ENCODE results near the gene NAAA. TPM values are rescaled to one million over a fixed set of nuclear protein-coding genes. Genes with fewer than 3 reads are reported as not detected.

Gene NAAA
- total RNA-seq, 1 donor from 2014 or later = 2.7 TPM

- Mint-ChIP-seq H3K27ac (no peak overlapping the region), H3K4me1 (ENCODE audit: low read depth) (no peaks in the 10 kb centered on the region)
Observed at GRCh38 chr4:75891611-75892010, 49.2 kb downstream of the NAAA start.

DNA sequence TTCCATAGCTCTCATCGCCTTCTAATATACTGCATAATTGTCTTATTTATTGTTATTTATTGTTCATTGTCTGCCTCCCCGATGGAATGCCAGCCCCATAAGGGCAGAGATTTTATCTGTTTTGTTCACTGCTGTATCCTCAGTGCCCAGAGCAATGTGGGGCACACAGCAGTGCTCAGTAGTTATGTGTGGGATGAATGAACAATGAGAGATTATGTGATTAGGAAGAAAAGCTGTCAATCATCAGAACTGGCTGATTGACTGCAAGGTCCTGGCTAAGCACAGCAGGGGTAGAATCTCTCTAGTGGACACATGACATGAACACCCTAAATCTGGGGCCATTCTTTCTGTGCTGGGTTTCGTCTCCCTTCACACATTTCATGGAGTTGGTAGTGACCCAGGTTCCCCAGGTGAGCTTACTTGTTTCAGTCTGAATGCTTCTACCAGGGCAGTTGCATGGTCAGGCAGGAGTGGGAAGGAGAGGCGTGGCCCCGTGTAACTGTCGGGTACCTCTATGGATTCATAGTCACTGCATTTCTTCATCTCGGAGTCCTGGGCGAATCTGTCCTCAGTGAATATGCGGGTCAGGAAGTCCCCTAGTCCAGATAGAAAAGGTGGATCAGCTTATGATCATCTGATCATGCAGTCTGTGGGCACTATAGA is 51.1 kb downstream of the NAAA start:
- H3K27me3 Mint-ChIP-seq = peaks cover 11% of the 10 kb centered on the region
- H3K36me3 Mint-ChIP-seq (ENCODE audit: insufficient read depth) = no peaks in the 10 kb centered on the region
- H3K4me1 Mint-ChIP-seq (ENCODE audit: low read depth) = no peaks in the 10 kb centered on the region
- no peak overlapping the region for H3K4me3 Mint-ChIP-seq (ENCODE audit: low read depth)
- DNase-seq (ENCODE audit: low spot score, unreplicated experiment) = no peak
- H3K9me3 Mint-ChIP-seq (ENCODE audit: low read depth) = no peaks in the 10 kb centered on the region
- TF ChIP-seq, protein P1, sequence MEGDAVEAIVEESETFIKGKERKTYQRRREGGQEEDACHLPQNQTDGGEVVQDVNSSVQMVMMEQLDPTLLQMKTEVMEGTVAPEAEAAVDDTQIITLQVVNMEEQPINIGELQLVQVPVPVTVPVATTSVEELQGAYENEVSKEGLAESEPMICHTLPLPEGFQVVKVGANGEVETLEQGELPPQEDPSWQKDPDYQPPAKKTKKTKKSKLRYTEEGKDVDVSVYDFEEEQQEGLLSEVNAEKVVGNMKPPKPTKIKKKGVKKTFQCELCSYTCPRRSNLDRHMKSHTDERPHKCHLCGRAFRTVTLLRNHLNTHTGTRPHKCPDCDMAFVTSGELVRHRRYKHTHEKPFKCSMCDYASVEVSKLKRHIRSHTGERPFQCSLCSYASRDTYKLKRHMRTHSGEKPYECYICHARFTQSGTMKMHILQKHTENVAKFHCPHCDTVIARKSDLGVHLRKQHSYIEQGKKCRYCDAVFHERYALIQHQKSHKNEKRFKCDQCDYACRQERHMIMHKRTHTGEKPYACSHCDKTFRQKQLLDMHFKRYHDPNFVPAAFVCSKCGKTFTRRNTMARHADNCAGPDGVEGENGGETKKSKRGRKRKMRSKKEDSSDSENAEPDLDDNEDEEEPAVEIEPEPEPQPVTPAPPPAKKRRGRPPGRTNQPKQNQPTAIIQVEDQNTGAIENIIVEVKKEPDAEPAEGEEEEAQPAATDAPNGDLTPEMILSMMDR (IDR thresholded peaks at IDR 0.05; ENCODE audit: unreplicated experiment) = no peak
- no peak overlapping the region for H3K27ac Mint-ChIP-seq

More at GRCh38 chr4:75891611-75892010, 49.2 kb downstream of the NAAA start:
- Mint-ChIP-seq H3K9me3 (ENCODE audit: low read depth) (peaks cover 2% of the 10 kb centered on the region), H3K27me3 (peaks cover 11% of the 10 kb centered on the region), H3K36me3 (ENCODE audit: insufficient read depth) (no peaks in the 10 kb centered on the region), H3K4me3 (ENCODE audit: low read depth) (no peak overlapping the region)
- no peak for DNase-seq (ENCODE audit: low spot score, unreplicated experiment)
- TF ChIP-seq, protein P1 (IDR thresholded peaks at IDR 0.05; ENCODE audit: unreplicated experiment) = no peak

DNA sequence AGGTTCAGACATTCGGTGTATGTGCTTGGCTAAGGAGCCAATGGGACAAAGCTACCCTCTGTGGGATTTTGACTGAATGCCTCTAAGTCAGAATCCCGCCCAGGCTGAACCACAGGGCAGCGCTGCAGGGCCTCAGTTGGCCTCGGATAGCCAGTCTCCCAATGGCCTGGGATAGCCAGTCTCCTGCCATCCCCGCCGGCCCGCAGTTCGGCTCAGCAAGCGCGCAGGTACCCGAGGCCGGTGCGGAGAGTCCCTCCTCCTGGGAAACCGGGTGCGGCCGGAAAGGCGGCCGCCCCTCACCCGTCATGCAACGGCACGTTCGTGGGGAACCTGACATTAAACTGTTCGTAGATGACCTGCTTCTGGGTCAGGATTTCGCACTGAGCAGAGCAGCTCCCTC is 54.7 kb downstream of the NAAA start:
- no peaks in the 10 kb centered on the region for H3K4me1 Mint-ChIP-seq (ENCODE audit: low read depth)
- TF ChIP-seq, protein P1 (IDR thresholded peaks at IDR 0.05; ENCODE audit: unreplicated experiment) = no peak
- H3K27ac Mint-ChIP-seq = no peak overlapping the region
- peaks cover 11% of the 10 kb centered on the region for H3K27me3 Mint-ChIP-seq
- no peak overlapping the region for H3K4me3 Mint-ChIP-seq (ENCODE audit: low read depth)
- no peak for DNase-seq (ENCODE audit: low spot score, unreplicated experiment)
- no peaks in the 10 kb centered on the region for H3K9me3 Mint-ChIP-seq (ENCODE audit: low read depth)
- no peaks in the 10 kb centered on the region for H3K36me3 Mint-ChIP-seq (ENCODE audit: insufficient read depth)

- H3K9me3 Mint-ChIP-seq (ENCODE audit: low read depth) = no peaks in the 10 kb centered on the region
Observed at GRCh38 chr4:75881476-75881875, 59.3 kb downstream of the NAAA start.

DNA sequence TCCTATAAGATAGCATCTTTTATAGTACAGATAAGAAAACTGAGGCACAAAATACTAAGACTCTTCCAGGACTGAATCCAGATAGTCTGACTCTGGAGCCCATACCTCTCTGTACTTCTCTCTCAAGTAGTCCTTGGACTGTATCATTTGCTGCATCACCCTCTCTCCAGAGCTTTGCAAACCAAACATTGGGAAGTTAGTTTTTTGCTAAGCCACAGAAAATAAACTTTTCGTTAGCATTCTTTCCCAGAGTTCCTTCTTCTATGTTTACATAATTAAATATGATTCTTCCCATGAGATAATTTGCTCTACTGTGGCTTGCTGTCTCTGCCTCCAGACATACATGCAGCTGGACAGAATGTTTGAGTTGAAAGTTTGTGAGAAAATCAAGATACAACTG is 60.5 kb downstream of the NAAA start:
- Mint-ChIP-seq H3K36me3 (ENCODE audit: insufficient read depth) (no peaks in the 10 kb centered on the region), H3K9me3 (ENCODE audit: low read depth) (no peaks in the 10 kb centered on the region), H3K4me1 (ENCODE audit: low read depth) (no peaks in the 10 kb centered on the region), H3K27ac (no peak overlapping the region), H3K4me3 (ENCODE audit: low read depth) (no peak overlapping the region), H3K27me3 (no peaks in the 10 kb centered on the region)
- no peak for DNase-seq (ENCODE audit: low spot score, unreplicated experiment)
- TF ChIP-seq, protein P1 (IDR thresholded peaks at IDR 0.05; ENCODE audit: unreplicated experiment) = no peak

More at GRCh38 chr4:75881476-75881875, 59.3 kb downstream of the NAAA start:
- TF ChIP-seq, protein P1 (IDR thresholded peaks at IDR 0.05; ENCODE audit: unreplicated experiment) = no peak
- Mint-ChIP-seq H3K4me3 (ENCODE audit: low read depth) (no peak overlapping the region), H3K4me1 (ENCODE audit: low read depth) (no peaks in the 10 kb centered on the region), H3K36me3 (ENCODE audit: insufficient read depth) (no peaks in the 10 kb centered on the region), H3K27me3 (no peaks in the 10 kb centered on the region), H3K27ac (no peak overlapping the region)
- no peak for DNase-seq (ENCODE audit: low spot score, unreplicated experiment)

Measured in progenitor cell of endocrine pancreas (in vitro differentiated cells).